NCI-H2107 (cell line): ENCODE data around the gene PIGL.
A peak's percentile ranks its signal among the peaks of the same experiment; 100 is the strongest.
"Not testable (repeated sequence)": the region's sequence is repeated elsewhere in the genome, so short reads cannot be mapped to it uniquely, and the experiment has no call there.

Experiments
- DNase-seq: peaks from one replicate; lab custom pipeline; 2025; lab: John Stamatoyannopoulos, UW

PIGL gene

DNA sequence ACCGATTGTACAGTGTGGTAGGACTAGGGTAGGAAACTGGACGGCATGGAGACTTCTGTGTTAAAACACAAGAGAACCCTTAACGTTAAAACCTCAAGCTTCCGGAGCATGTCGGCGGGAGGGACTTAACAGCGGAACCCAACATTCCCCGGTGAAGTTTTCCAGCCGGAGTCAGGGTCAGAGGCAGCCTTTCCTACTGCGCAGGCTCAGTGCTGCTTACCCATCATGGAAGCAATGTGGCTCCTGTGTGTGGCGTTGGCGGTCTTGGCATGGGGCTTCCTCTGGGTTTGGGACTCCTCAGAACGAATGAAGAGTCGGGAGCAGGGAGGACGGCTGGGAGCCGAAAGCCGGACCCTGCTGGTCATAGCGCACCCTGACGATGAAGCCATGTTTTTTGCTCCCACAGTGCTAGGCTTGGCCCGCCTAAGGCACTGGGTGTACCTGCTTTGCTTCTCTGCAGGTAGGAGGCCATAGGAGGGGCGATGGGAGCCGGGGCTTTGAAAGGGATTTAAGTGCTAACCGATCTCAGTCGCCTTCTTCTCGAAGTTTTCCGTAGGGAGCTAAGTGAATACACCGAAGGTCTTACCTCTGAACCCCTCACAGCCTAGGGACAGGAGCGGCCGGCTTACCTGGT is at the start of gene PIGL:
PIGL (plus strand) TSS at position 209 of the 634 bp plus-strand sequence; CDS start at position 226, 17 bp downstream.
- peak; percentile 76 for DNase-seq

DNA sequence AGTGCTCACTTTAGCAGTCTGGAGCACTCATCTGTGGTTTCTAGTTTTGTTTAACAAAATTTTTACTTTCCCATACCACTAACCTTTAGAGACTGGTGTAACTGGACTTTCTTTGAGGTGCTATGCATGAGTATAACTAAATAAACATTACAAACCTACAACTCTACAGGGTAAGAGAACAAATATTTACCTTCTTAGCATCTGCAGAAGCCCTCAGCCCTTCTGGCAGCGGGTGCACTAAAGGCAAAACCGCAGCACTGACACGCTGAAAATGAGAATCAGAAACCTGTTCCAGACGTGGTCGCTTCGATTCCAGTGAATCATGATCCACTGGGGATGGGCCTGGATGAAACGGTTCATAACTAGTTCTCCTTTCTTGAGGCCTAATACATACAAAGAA is 45.4 kb upstream of the PIGL start:
- DNase-seq = no peak

DNA sequence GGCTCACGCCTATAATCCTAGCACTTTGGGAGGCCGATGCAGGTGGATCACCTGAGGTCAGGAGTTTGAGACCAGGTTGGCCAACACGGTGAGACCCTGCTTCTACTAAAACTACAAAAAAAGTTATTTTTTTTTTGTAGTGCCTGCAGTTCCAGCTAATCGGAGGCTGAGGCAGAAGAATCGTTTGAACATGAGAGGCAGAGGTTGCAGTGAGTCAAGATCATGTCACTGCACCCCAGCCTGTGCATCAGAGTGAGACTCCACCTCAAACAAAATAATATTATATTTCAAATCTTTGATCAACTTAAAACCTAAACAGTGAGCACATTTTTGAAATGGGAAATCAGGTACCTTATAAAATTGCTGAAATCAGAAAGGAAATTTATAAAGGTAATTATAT is 38.2 kb upstream of the PIGL start:
- DNase-seq = no peak

DNA sequence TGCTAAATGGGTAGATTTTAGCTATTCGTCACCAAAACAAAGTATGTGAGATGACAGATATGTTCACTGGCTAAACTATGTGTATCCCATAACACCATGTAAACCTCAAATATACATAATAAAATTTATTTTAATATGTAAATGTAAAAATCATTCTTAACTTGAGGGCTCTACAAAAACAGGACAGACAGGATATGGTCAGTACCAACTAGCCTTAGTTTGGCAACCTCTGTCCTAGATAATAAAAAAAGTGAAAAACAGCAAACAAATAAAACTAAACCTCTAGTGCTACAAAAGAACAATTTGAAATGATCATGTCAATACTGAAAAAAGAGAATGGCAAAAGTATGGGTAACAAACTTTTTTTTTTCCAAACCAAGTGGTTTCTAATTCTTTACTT is 35.4 kb upstream of the PIGL start:
- no peak for DNase-seq

DNA sequence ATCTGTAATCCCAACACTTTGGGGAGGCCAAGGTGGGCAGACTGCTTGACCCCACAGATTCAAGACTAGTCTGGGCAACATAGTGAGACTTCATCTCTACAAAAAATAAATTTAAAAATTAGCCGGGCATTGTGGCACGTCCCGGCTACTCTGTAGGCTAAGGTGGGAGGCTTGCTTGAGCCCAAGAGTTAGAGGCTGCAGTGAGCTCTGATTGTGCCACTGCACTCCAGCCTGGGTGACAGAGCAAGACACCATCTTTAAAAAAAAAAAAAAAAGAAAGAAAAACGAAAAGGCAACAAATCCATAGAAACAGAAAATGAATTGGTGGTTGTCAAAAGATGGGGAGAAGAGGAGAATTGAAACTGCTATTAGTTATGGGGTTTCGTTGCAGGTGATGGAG is 29.4 kb upstream of the PIGL start:
- no peak for DNase-seq

DNA sequence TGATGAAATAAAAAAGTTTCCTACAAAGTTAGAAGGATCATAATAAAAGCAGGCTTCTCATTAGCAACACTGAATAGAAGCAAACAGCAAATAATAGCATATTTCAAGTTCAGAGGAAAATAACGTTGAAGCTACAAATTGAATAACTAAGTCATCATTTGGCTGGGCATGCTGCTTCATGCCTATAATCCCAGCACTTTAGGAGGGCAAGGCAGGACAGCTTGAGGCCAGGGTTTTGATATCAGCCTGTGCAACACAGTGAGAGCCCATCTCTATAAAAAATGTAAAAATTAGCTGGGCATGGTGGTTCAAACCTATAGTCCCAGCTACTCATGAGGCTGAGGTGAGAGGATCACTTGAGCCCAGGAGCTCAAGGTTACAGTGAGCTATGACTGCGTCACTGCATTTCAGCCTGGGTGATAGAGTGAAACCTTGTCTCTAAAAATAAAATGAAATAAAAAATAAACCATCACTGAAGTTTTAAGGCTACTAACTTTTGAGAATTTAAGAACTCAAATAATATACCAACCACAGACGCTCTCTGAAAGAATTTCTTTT is 27.1 kb upstream of the PIGL start:
- no peak for DNase-seq

DNA sequence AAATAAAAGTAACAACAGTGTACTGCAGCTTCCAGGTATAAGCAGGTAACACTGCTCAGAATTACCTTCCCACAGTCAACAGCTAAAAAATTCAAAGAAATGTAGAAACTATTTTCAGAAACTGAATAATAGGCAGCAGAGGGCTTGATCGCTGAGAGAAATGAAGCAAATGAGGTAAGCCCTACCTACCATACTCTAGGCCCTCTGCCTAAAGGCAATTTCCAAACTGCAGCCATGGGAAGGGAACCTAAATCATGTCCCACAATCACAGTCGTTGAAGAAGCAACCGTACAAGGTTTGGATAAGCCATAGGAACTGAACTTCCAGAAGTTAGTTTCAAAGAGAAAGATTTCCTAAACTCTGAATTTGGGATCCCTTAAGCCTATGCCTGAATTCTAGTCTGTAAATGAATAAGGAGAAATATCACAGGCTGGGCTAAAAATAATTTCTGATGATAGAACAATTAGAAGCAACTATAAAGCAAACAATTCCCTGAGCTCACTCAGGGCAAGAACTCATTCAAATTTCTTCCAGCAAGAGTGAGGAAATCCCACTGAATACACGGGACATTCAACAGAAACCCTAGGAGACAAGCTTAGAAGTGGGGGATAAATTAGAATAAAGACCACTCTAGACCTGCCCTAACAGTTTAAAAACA is 26.2 kb upstream of the PIGL start:
- no peak for DNase-seq

DNA sequence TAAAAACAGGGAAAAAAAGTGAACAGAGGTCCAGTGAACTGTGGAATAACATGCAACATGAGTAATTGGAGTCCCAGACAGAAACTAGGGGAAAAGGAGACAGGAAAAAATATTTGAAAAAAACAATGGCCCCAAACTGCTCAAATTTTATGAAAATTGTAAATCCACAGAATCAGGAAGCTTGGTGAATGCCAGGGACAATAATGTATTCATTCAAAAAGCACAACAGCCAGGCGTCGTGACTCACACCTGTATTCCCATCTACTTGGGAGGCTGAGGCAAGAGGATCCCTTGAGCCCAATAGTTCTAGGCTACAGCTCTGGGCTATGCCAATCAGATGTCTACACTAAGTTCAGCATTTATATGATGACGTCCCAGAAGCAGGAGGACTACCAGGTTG is 25.4 kb upstream of the PIGL start:
- DNase-seq = no peak

DNA sequence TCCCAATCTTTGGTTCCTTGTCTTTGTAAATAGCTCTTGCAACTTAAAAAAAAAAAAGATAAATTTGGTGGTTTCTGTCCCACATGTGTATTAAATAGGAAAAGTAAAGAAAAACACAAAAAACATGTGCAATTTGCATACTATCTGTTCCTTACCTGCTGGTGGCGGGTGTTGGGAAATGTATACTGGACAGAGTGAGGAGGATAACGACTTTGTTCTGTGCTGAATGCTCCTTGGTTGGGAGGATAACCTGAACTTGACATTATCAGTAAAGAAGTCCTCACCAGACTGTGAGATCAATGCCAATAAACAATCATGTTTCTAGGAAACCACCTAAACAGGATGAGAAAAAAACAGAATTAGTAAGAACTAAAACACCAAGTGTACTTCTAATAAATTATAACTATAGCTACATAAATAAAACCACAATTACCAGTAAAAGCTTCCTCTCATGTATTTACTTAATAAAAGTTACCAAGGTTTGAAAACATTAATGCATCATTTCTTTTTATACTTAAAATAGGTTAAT is 22.6 kb upstream of the PIGL start:
- DNase-seq = not testable (repeated sequence)

DNA sequence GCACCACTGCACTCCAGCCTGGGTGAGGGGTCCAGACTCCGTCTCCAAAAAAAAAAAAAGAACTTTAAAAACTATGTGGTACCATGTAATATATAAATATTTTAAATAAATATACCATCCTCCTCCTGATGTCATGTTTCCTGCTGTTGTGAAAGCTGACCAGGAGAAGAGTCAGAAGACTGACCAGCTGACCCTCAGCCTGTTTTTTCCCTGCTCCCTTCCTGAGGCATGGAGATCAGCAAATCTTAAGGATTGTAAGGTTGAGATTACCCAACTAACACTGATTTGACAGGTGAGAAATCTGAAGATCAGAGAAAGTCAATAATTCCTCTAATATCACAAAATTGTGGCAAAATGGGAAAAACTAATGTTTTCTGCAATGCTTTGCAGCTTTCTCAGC is 19.7 kb upstream of the PIGL start:
- DNase-seq = no peak

DNA sequence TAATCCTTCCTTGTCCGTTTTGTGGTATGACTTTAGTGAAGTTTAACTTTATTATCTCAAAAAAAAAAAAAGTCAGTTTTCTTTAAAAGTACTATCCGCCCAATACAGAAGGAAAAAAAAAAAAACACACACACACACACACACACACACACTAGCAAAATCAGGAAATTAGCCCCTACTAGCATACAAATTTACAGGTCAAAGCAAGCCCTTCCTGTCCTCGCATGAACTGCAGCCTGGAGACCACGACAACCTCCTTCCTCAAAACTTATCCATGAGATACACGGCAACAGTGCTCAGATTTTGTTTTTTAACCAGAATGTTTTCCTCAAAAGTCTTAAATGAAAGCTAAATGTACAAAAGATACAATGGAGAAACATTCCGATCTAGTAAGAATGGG is 17.9 kb upstream of the PIGL start:
- no peak for DNase-seq

DNA sequence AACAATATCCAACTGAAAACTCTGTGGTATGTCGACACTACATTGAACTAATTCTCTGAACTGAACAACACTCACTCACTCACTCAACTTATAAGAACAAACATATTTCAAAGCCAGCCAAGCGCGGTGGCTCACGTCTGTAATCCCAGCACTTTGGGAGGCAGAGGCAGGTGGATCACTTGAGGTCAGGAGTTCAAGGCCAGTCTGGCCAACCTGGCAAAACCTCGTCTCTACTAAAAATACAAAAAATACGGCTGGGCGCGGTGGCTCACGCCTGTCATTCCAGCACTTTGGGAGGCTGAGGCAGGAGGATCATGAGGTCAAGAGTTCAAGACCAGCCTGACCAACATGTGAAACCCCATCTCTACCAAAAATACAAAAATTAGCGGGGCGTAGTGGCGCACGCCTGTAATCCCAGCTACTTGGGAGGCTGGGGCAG is 15.3 kb upstream of the PIGL start:
- not testable (repeated sequence) for DNase-seq

DNA sequence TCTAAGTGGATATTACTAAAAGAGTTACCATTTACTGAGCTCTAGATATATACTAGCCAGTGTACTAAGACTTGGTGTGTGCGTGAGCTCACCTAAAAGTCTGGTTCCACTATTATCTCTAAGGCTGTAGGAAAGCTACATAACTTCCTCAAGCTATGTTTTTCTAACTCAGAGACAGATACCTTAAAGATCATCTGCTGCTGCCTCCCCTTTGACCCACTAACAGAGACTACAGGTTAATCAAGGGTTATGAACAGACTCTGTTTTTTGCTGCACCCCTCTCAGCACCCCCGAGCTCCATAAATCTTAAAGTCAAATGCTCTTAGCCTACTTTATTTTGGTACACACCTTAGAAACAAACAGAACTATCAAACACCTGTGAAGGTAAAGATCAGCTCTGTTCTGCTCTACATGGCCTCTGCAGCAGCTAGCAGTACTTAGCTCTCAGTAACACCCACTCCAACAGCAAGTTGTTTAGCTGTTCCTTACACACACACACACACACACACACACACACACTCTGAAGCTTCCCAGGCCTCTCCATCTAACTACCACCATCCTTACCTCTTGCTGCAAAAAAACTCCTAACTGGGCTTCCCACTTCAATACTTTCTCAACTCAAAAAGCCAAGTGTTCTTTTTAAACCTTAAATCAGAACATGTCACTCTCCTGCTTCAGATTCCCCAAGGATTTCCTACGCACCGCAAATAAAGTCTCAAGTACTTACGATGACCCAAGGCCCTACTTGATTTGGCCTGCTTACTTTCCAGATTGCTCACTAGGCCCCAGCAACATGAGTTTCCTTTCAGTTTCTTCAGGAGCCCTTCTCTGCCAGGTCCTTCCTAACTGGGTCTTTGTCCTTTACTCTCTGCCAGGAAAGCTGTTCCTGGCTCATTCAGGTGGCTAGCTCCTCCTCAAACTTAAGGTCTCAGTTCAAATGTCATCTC is 14.2 kb upstream of the PIGL start:
- DNase-seq = not testable (repeated sequence)

DNA sequence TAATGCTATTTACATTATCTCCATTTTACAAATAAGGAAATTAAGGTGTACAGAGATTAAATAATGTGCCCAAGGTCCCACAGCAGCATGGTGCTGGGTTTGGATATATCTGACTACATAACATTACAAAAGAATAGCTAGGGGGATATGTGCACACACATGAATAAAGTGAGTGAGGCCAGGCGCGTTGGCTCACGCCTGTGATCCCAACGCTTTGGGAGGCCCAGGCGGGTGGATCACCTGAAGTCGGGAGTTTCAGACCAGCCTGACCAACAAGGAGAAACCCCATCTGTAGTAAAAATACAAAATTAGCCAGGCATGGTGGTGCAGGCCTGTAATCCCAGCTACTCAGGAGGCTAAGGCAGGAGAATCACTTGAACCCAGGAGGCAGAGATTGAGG is 12.2 kb upstream of the PIGL start:
- not testable (repeated sequence) for DNase-seq

DNA sequence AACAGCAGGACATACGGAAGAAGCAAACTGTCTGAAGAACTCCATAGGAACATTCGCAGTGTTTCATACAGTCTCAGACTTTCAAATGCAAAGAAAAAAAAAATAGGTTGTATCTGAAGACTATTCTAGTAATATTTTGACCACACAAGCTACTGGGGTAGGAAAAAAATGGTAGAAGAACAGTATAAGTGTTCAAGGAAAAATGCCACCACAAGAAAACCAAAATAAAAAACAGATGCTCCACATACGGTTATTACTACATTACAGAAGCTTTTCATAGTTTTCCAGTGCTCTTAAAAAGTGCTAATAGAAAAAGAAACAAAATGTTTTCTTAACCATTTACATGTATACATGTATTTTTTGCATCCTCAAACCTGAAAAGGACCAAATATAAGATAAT is 5.4 kb upstream of the PIGL start:
- DNase-seq = no peak

DNA sequence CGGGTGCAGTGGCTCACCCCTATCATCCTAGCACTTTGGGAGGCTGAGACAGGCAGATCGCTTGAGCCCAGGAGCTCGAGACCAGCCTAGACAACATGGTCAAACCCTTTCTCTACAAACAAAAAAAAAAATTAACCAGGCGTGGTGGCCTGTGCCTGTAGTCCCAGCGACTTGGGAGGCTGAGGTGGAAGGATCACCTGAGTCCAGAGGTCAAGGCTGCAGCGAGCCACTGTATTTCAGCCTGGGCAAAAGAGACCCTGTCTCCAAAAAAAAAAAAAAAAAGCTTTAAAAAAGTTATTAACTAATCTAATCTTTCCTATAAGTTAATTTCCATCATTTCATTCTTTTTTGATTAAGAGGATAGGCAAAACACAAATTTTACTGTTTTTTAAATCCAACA is 4.2 kb upstream of the PIGL start:
- no peak for DNase-seq

DNA sequence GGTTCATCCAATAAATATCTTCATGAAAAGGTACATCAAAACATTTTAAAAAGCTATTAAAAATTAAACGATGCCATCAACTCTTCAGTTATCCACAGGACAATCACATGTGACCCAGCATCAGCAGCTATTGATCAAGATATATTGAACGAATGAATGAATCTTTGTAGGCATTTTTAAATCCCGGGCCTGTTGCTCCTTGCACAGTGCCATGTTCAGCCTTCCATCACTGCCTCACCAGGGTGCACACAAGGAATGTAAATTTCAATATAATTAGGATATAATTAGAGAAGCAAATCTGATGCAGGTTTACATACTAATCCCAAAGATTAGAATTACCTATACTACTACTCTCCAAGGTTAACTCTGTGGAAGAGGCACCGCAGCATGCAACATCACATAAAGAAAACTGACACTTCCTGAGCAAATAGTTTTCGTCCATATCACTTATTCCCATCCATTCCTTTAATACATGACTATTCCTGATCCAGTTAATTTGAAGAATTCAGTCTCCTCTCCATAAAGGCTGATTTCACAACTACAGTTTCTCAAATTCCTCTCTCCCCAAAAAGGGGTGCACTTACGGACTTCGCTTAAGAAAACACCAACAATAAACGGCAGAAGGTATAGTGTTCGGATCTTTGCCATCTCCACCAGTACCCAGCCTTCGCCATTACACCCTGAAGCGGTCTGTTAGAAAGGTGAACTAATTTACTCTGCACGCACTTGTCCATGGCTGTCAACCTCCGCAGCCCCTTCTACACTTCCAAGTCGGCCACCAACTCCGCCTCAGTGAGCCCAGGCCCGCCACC is 2.6 kb upstream of the PIGL start:
- no peak for DNase-seq

DNA sequence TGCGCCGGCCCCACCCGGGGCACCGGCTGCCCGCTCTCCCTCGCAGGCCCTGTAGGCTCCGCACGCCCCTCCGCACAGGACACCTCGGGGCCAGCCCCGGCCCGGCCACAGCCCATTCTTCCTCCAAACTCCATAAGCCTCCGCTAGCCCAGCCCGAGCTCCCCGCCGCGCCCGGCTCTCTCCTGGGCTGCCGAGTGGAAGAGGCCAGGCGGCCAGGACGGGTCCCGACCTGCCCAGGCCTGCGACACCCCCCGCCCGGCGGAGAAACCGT is 2.1 kb upstream of the PIGL start:
- no peak for DNase-seq

DNA sequence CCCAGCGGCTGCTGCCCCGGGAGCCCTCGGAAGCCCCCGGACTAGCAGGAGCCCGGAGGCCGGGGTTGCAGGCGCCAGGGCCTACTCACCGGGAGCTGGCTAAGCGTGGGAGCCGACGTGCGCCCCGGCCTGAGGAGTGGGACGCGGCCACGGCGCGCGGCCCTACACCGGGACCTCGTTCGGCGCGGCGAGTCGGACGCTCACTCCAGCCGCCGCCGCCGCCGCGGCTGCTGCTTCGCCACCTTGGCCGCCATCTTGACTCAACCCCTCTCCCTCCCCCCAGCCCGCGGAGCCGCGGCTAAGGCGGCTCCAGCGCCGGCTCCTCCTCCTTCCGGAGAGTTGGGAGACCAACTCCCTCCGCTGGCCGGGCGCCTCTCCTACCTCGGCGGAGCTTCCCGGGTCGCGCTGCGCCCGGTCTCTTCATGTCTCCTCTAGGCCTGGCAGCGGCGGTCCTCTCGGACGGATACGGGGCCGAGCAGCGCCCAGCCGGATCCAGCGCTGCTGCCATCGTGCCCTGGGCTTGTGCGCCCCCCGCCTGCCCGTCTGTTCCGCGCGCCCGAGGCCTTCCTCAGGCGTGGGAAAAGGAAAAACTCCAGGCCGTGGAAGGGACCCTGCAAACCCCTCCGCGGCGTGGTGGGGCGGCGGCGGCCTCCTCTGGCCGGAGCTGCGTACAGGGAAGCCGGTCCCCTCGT is 1.6 kb upstream of the PIGL start, which contains the start of gene NCOR1:
NCOR1 (minus strand) TSS at position 262 of the 692 bp plus-strand sequence. CDS start 20,965 bp downstream, outside the sequence.
- peak; percentile 70 for DNase-seq

DNA sequence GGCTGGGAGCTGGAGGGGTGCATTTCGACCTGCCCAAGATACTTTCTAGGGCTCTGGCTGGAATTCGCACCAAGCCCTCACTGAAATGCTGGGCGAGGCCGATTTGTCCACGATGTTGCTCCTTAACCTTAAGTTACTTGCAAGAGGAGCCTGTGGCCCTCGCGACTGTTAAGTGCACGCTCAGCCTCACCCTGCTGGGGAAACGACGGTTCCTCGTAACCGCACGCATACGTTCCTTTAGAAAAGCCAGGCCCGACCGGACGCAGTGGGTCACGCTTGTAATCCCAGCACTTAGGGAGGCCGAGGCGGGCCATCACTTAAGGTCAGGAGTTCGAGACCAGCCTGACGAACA is 1.1 kb upstream of the PIGL start:
- DNase-seq = no peak
